Thyroid gland (tissue), 4 donors: ENCODE measurements around the gene COPZ2.

ENCODE experiments used
- POLR2A ChIP-seq, 2 donors: fragments of 450-650 bp; IDR thresholded peaks; one replicate each; pipeline ENCODE4 v1.6.1; 2017; ENCODE audit warnings: antibody characterized with exemption in 2 of 2, mild to moderate bottlenecking in 2 of 2, moderate library complexity in 1 of 2
- TF ChIP-seq, protein P1 (sequence below), 6 experiments: fragments of 200-600 bp in 3 of 6; fragments of 450-650 bp in 3 of 6; sonication (generic) in 3 of 6; IDR thresholded peaks; one replicate each; pipeline ENCODE4 v1.5.1; 2016 to 2019; ENCODE audit warnings: antibody characterized with exemption in 6 of 6, mild to moderate bottlenecking in 2 of 6, inconsistent platforms in 1 of 6, moderate library complexity in 1 of 6

DNA sequence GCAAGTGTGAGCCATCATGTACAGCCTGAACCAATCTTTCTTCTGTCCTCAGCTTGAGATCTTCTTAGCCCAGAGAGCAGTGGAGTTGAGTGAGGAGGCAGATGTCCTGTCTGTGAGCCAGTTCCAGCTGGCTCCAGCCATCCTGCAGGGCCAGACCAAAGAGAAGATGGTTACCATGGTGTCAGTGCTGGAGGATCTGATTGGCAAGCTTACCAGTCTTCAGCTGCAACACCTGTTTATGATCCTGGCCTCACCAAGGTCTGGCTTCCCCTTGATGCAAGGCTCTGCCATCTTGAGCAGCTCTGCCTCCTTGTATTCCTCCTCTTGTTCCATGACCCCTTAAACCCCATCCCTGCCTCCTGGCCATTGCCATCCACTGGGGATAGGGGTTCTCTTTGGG is 57.1 kb downstream of the COPZ2 start:
- TF ChIP-seq, protein P1, sequence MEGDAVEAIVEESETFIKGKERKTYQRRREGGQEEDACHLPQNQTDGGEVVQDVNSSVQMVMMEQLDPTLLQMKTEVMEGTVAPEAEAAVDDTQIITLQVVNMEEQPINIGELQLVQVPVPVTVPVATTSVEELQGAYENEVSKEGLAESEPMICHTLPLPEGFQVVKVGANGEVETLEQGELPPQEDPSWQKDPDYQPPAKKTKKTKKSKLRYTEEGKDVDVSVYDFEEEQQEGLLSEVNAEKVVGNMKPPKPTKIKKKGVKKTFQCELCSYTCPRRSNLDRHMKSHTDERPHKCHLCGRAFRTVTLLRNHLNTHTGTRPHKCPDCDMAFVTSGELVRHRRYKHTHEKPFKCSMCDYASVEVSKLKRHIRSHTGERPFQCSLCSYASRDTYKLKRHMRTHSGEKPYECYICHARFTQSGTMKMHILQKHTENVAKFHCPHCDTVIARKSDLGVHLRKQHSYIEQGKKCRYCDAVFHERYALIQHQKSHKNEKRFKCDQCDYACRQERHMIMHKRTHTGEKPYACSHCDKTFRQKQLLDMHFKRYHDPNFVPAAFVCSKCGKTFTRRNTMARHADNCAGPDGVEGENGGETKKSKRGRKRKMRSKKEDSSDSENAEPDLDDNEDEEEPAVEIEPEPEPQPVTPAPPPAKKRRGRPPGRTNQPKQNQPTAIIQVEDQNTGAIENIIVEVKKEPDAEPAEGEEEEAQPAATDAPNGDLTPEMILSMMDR (IDR thresholded peaks at IDR 0.05), result no peak
- TF ChIP-seq POLR2A (IDR thresholded peaks at IDR 0.05), result no peak
